PFSK-1 (cell line): Measurements from ENCODE around the gene UBE2L3. TPM values are rescaled to one million over a fixed set of nuclear protein-coding genes. Genes with fewer than 3 reads are reported as not detected.
"Not testable (repeated sequence)": the region's sequence is repeated elsewhere in the genome, so short reads cannot be mapped to it uniquely, and the experiment has no call there.

Experiments
- FOXP2 ChIP-seq: optimal IDR thresholded peaks from 2 replicates; pipeline ENCODE3; 2011; ENCODE audit warnings: borderline replicate concordance, control low read depth, inconsistent platforms; ENCODE audit not compliant: insufficient read depth; ENCODE audit errors: extremely low read length, extremely low read depth
- POLR2AphosphoS5 ChIP-seq: IDR thresholded peaks from 2 replicates; pipeline ENCODE4 v1.6.1; 2012; ENCODE audit warnings: low read depth, mild to moderate bottlenecking, control low read depth, low read length, moderate library complexity
- REST ChIP-seq, 2 experiments: IDR thresholded peaks; 2 replicates each; pipeline versions ENCODE4 v1.6.1 to v1.8.0; 2011 to 2012; ENCODE audit warnings: low read depth in 2 of 2, low read length in 2 of 2, control low read depth in 1 of 2, inconsistent platforms in 1 of 2, mild to moderate bottlenecking in 1 of 2, moderate library complexity in 1 of 2; ENCODE audit not compliant: insufficient read depth in 1 of 2
- SIN3A ChIP-seq: IDR thresholded peaks from 2 replicates; pipeline ENCODE4 v1.6.1; 2012; ENCODE audit warnings: mild to moderate bottlenecking, low read length, moderate library complexity, borderline replicate concordance; ENCODE audit not compliant: insufficient read depth
- TAF1 ChIP-seq: IDR thresholded peaks from 2 replicates; pipeline ENCODE4 v1.6.1; 2012; ENCODE audit warnings: low read length, control low read depth, borderline replicate concordance; ENCODE audit not compliant: insufficient read depth
- polyA plus RNA-seq: library from polyadenylated mRNA; unstranded; fragments of >200 nt; gene quantifications from one replicate; pipeline ENCODE4 v1.2.1, GENCODE V29; 2012; ENCODE audit warnings: low read depth, missing spikeins; ENCODE audit not compliant: insufficient read length

Gene UBE2L3
- 41.1 TPM for polyA plus RNA-seq

GRCh38 chr22:21567456-21568346 lies at the start of gene UBE2L3:
UBE2L3 (plus strand) TSS chr22:21567714; CDS start chr22:21567745, 31 bp downstream.
- TF ChIP-seq REST (IDR thresholded peaks at IDR 0.05; ENCODE audit: insufficient read depth in 1 of 2, low read depth in 2 of 2, low read length in 2 of 2) = no peak
- TF ChIP-seq POLR2AphosphoS5 = peak; percentile 84; the same call in 1 of the 2 replicates
- TF ChIP-seq FOXP2 = peak; percentile 39
- peak; percentile 93 for TF ChIP-seq TAF1
- no peak for TF ChIP-seq SIN3A

- TF ChIP-seq POLR2AphosphoS5; FOXP2; REST (IDR thresholded peaks at IDR 0.05; ENCODE audit: insufficient read depth in 1 of 2, low read depth in 2 of 2, low read length in 2 of 2): not testable (repeated sequence)
Measured at GRCh38 chr22:21551361-21551760, 16.2 kb upstream of the UBE2L3 start, which contains the start of gene RIMBP3C. RIMBP3C (minus strand) TSS chr22:21551461; CDS start chr22:21550976, 485 bp downstream.

- TF ChIP-seq SIN3A = no peak
- TF ChIP-seq REST (IDR thresholded peaks at IDR 0.05; ENCODE audit: insufficient read depth in 1 of 2, low read depth in 2 of 2, low read length in 2 of 2) = no peak
- no peak for TF ChIP-seq TAF1
- no peak for TF ChIP-seq FOXP2
- no peak for TF ChIP-seq POLR2AphosphoS5
Measured at GRCh38 chr22:21563912-21564311, 3.6 kb upstream of the UBE2L3 start.

- TF ChIP-seq FOXP2 (no peak), TAF1 (no peak), SIN3A (no peak), POLR2AphosphoS5 (no peak), REST (IDR thresholded peaks at IDR 0.05; ENCODE audit: insufficient read depth in 1 of 2, low read depth in 2 of 2, low read length in 2 of 2) (no peak)
Measured at GRCh38 chr22:21564411-21564810, 3.1 kb upstream of the UBE2L3 start.
